Parathyroid adenoma (tissue), 2 donors: ENCODE results near the gene JAK1.

Experiments
- H2AFZ ChIP-seq: fragments of 300-600 bp; sonication (generic); one replicate; pipeline ENCODE4 v1.7.0; 2017; ENCODE audit warnings: antibody characterized with exemption, mild to moderate bottlenecking
- H3K27ac ChIP-seq: fragments of 300-600 bp; sonication (generic); one replicate; pipeline ENCODE4 v1.7.0; 2017
- H3K27me3 ChIP-seq: fragments of 300-600 bp; sonication (generic); one replicate; pipeline ENCODE4 v1.7.0; 2017; ENCODE audit warnings: low read length; ENCODE audit not compliant: control insufficient read depth, insufficient read depth
- H3K36me3 ChIP-seq: fragments of 300-600 bp; sonication (generic); one replicate; pipeline ENCODE4 v1.7.0; 2017; ENCODE audit warnings: low read length; ENCODE audit not compliant: control insufficient read depth, insufficient read depth
- H3K4me1 ChIP-seq: fragments of 300-600 bp; sonication (generic); one replicate; pipeline ENCODE4 v1.7.0; 2017; ENCODE audit warnings: control low read depth
- H3K4me2 ChIP-seq: fragments of 300-600 bp; sonication (generic); one replicate; pipeline ENCODE4 v1.7.0; 2017; ENCODE audit warnings: low read length
- H3K4me3 ChIP-seq: fragments of 300-600 bp; sonication (generic); one replicate; pipeline ENCODE4 v1.7.0; 2017; ENCODE audit warnings: low read depth, low read length
- H3K79me2 ChIP-seq: fragments of 300-600 bp; sonication (generic); one replicate; pipeline ENCODE4 v1.7.0; 2017; ENCODE audit warnings: control low read depth
- H3K9ac ChIP-seq: fragments of 300-600 bp; sonication (generic); one replicate; pipeline ENCODE4 v1.7.0; 2017; ENCODE audit warnings: mild to moderate bottlenecking
- H3K9me3 ChIP-seq: fragments of 300-600 bp; sonication (generic); one replicate; pipeline ENCODE4 v1.7.0; 2017; ENCODE audit warnings: low read length; ENCODE audit not compliant: control insufficient read depth
- CTCF ChIP-seq: fragments of 300-600 bp; sonication (generic); IDR thresholded peaks from one replicate; pipeline ENCODE4 v1.7.0; 2017; ENCODE audit warnings: antibody characterized with exemption, mild to moderate bottlenecking
- donor health status: primary hyperparathyroidism.

The JAK1 gene

GRCh38 chr1:64872067-64872466 is 94.3 kb downstream of the JAK1 start:
- Histone ChIP-seq H3K4me3 (no peak overlapping the region), H3K9me3 (no peaks in the 10 kb centered on the region), H3K4me2 (no peak overlapping the region), H3K9ac (no peak overlapping the region), H3K27me3 (no peaks in the 10 kb centered on the region), H2AFZ (no peak overlapping the region), H3K4me1 (no peaks in the 10 kb centered on the region), H3K27ac (no peak overlapping the region), H3K36me3 (no peaks in the 10 kb centered on the region), H3K79me2 (no peaks in the 10 kb centered on the region)
- no peak for TF ChIP-seq CTCF

GRCh38 chr1:64871256-64871655 is 95.1 kb downstream of the JAK1 start:
- Histone ChIP-seq H3K4me1 (no peaks in the 10 kb centered on the region), H3K9me3 (no peaks in the 10 kb centered on the region), H3K79me2 (no peaks in the 10 kb centered on the region), H3K27ac (no peak overlapping the region), H3K27me3 (no peaks in the 10 kb centered on the region), H3K4me3 (no peak overlapping the region), H3K36me3 (no peaks in the 10 kb centered on the region), H3K9ac (no peak overlapping the region), H2AFZ (no peak overlapping the region), H3K4me2 (no peak overlapping the region)
- no peak for TF ChIP-seq CTCF

GRCh38 chr1:64867266-64867665 is 99.1 kb downstream of the JAK1 start:
- Histone ChIP-seq H3K9me3 (no peaks in the 10 kb centered on the region), H3K9ac (no peak overlapping the region), H3K4me1 (no peaks in the 10 kb centered on the region), H3K4me3 (no peak overlapping the region), H2AFZ (no peak overlapping the region), H3K79me2 (no peaks in the 10 kb centered on the region), H3K27me3 (no peaks in the 10 kb centered on the region), H3K36me3 (no peaks in the 10 kb centered on the region), H3K27ac (no peak overlapping the region), H3K4me2 (no peak overlapping the region)
- TF ChIP-seq CTCF = no peak

GRCh38 chr1:64866689-64867088 is 99.7 kb downstream of the JAK1 start:
- Histone ChIP-seq H3K9ac (no peak overlapping the region), H3K27me3 (no peaks in the 10 kb centered on the region), H3K4me2 (no peak overlapping the region), H3K36me3 (no peaks in the 10 kb centered on the region), H3K4me1 (no peaks in the 10 kb centered on the region), H3K79me2 (no peaks in the 10 kb centered on the region), H3K9me3 (no peaks in the 10 kb centered on the region), H2AFZ (no peak overlapping the region), H3K27ac (no peak overlapping the region), H3K4me3 (no peak overlapping the region)
- no peak for TF ChIP-seq CTCF

- Histone ChIP-seq H3K4me2 (no peak overlapping the region), H3K4me3 (no peak overlapping the region), H2AFZ (no peak overlapping the region), H3K36me3 (no peaks in the 10 kb centered on the region), H3K9ac (no peak overlapping the region), H3K27ac (peak overlapping the region; percentile 57), H3K27me3 (no peaks in the 10 kb centered on the region), H3K9me3 (no peaks in the 10 kb centered on the region), H3K79me2 (no peaks in the 10 kb centered on the region), H3K4me1 (no peaks in the 10 kb centered on the region)
- TF ChIP-seq CTCF = no peak
Observed at GRCh38 chr1:64865105-64865757, 101.1 kb downstream of the JAK1 start.
